Dedifferentiated amniotic fluid mesenchymal stem cell (primary cell): ENCODE measurements around the gene ZSWIM9.
A peak's percentile ranks its signal among the peaks of the same experiment; 100 is the strongest.

Experiments used
- DNase-seq: peaks from one replicate; pipeline ENCODE4 v3.0.0-alpha.2; 2016; ENCODE audit errors: extremely low spot score

ZSWIM9 gene

GRCh38 chr19:48169939-48170803 is at the start of gene ZSWIM9, which contains the start of gene LIG1:
ZSWIM9 (plus strand) TSS chr19:48170680; CDS start chr19:48171803, 1,123 bp downstream.
LIG1 (minus strand) TSS chr19:48170344; CDS start chr19:48165566, 4,778 bp downstream.
- peak; percentile 94 for DNase-seq

- DNase-seq: no peak
Measured at GRCh38 chr19:48121066-48121465, 49.4 kb upstream of the ZSWIM9 start.

- DNase-seq: no peak
Measured at GRCh38 chr19:48121909-48122371, 48.5 kb upstream of the ZSWIM9 start.

- no peak for DNase-seq
Measured at GRCh38 chr19:48122421-48122820, 48.1 kb upstream of the ZSWIM9 start.

- DNase-seq: no peak
Measured at GRCh38 chr19:48123907-48124651, 46.4 kb upstream of the ZSWIM9 start.

GRCh38 chr19:48127561-48127960 is 42.9 kb upstream of the ZSWIM9 start:
- no peak for DNase-seq

- no peak for DNase-seq
Measured at GRCh38 chr19:48133094-48133493, 37.4 kb upstream of the ZSWIM9 start.

- DNase-seq: no peak
Measured at GRCh38 chr19:48135411-48135810, 35.1 kb upstream of the ZSWIM9 start.

- no peak for DNase-seq
Measured at GRCh38 chr19:48136547-48136946, 33.9 kb upstream of the ZSWIM9 start.

GRCh38 chr19:48137411-48137810 is 33.1 kb upstream of the ZSWIM9 start:
- no peak for DNase-seq

- DNase-seq: no peak
Measured at GRCh38 chr19:48139053-48139452, 31.4 kb upstream of the ZSWIM9 start.

- no peak for DNase-seq
Measured at GRCh38 chr19:48147597-48148175, 22.8 kb upstream of the ZSWIM9 start.

GRCh38 chr19:48148576-48148975 is 21.9 kb upstream of the ZSWIM9 start:
- no peak for DNase-seq

- no peak for DNase-seq
Measured at GRCh38 chr19:48149430-48149829, 21.1 kb upstream of the ZSWIM9 start.

- peak; percentile 93 for DNase-seq
Measured at GRCh38 chr19:48152551-48152950, 17.9 kb upstream of the ZSWIM9 start.

- DNase-seq: no peak
Measured at GRCh38 chr19:48154003-48154402, 16.5 kb upstream of the ZSWIM9 start.

GRCh38 chr19:48158210-48158790 is 12.2 kb upstream of the ZSWIM9 start:
- no peak for DNase-seq

- no peak for DNase-seq
Measured at GRCh38 chr19:48168689-48169088, 1.8 kb upstream of the ZSWIM9 start.

- DNase-seq: no peak
Measured at GRCh38 chr19:48169578-48169938, 922 bp upstream of the ZSWIM9 start.

- no peak for DNase-seq
Measured at GRCh38 chr19:48170817-48171347, 402 bp downstream of the ZSWIM9 start.

- DNase-seq: no peak
Measured at GRCh38 chr19:48171710-48172109, 1.2 kb downstream of the ZSWIM9 start.
